Mucosa of gallbladder (tissue), 1 donor: ENCODE measurements around the gene LRRC8C. TPM values are rescaled to one million over a fixed set of nuclear protein-coding genes. Genes with fewer than 3 reads are reported as not detected.
"Not testable (repeated sequence)": the region's sequence is repeated elsewhere in the genome, so short reads cannot be mapped to it uniquely, and the experiment has no call there.

Experiments
- DNase-seq: peaks from one replicate; pipeline ENCODE4 v3.0.0-alpha.2; 2020; ENCODE audit warnings: low spot score
- total RNA-seq: library from RNA; stranded (reverse); gene quantifications from one replicate; pipeline ENCODE4 v1.2.1, GENCODE V29; 2021
- donor health status: DM: no; HTN: no; CAD: no.

Gene LRRC8C
- total RNA-seq: 6.0 TPM

DNA sequence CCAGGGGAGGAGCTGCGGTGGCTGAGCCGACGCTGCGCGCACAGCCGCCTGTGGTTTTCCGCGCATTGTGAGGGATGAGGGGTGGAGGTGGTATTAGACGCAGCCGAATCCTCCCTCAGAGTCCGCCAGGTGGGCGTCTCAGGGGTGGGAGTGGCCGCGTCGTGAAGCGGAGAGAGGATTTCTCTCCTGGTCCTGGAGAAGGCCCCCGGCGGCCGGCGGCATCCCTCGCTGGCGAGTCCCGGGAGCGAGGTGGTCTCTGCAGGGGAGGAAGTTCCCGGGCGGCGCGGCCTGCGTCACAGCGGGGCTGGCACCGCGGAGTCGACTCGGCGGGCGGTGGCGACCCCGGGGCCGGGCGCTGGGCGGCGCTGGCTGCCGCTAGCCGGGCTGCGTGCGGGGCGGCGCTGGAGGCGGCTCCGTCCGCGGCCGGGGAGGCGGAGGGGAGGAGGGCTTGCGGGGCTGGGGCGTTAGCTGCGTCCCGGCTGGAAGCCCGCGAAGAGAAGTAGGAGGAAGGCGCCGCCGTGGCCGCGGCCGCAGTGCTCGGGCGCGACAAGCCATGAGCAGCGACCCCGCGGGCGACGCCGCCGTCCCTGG, at the start of gene LRRC8C:
LRRC8C (plus strand) TSS at position 464 of the 591 bp plus-strand sequence. CDS start 53,354 bp downstream, outside the sequence.
- peak; percentile 80 for DNase-seq

DNA sequence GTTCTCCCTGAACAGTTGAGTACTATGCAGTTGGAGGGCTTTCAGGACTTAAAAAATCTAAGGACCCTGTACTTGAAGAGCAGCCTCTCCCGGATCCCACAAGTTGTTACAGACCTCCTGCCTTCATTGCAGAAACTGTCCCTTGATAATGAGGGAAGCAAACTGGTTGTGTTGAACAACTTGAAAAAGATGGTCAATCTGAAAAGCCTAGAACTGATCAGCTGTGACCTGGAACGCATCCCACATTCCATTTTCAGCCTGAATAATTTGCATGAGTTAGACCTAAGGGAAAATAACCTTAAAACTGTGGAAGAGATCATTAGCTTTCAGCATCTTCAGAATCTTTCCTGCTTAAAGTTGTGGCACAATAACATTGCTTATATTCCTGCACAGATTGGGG, 48.7 kb upstream of the LRRC8C start:
- DNase-seq: no peak

DNA sequence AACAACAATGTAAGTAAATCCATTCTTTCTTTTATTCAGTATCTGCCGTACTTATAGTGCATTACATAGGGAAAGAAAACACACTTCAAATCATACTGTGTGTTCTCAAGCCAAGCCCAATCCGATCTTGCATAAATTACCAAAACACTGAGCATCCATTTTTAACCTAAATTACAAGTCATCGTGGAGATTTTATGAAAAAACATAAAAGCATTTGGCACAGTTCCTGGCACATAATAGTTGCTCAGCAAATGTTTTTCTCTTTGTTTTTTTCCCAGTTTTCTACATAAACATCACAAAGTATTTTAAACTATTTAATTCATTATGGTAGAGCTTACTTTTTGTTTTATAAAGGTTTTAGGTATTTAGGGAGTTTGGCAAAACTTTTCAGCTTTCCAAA, 48.1 kb upstream of the LRRC8C start:
- DNase-seq: no peak

DNA sequence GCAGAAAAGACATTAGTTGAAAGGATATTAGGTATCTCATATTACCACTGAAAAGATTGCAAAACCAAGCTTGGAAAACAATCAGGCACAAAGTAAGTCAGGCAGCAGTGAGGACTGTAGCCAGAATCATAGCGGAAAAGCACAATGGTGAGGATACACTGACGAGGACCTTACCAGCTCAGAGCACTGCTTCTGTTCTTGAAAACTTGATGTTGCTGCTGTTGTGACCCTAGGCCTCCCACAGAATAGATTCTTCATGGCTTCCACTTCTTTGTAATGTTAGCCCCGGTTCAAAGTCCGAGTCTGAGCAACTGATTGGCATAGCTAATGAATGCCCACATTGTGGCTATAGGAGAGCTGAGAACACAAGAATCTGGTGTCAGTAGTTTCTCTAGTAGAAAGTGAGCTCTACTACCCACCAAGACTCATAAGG, 45.2 kb upstream of the LRRC8C start:
- peak; percentile 37 for DNase-seq

DNA sequence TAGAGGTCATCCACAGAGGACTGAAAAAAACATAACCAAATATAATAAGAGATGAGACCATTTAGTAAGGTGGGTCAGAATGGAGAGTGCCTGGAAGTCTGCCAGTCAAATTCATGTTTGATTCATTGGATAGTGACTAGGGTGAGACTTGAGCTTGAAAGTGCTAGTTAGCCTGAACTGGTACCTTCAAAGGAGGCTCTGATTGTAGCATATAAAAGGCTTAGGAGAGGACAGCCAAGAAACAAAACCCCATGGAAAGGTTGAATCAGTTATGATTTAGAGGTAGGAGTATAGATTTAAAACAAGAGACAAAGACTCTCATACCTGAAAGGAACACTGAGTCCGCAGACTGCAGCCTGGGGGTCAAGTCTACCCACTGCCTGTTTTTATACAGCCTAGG, 44.4 kb upstream of the LRRC8C start:
- no peak for DNase-seq

DNA sequence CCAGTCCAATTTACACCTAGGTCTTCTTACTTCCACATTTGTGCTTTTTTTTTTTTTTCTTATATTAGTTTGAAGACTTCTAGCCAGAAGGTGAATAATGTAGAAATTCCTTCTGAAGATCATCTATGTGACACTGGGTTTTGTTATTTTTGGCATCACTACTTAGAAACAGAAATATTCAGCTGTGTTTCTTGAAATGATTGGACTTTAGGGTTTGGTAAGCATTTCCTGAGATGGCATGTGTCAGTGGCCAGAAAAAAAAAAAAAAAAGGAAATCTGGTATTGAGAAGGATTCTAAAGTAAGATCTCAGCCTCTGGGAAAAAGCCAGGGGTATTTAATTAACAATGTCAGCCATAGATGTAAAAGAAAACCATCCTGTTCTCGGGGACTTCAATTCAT, 43.4 kb upstream of the LRRC8C start:
- DNase-seq: no peak

DNA sequence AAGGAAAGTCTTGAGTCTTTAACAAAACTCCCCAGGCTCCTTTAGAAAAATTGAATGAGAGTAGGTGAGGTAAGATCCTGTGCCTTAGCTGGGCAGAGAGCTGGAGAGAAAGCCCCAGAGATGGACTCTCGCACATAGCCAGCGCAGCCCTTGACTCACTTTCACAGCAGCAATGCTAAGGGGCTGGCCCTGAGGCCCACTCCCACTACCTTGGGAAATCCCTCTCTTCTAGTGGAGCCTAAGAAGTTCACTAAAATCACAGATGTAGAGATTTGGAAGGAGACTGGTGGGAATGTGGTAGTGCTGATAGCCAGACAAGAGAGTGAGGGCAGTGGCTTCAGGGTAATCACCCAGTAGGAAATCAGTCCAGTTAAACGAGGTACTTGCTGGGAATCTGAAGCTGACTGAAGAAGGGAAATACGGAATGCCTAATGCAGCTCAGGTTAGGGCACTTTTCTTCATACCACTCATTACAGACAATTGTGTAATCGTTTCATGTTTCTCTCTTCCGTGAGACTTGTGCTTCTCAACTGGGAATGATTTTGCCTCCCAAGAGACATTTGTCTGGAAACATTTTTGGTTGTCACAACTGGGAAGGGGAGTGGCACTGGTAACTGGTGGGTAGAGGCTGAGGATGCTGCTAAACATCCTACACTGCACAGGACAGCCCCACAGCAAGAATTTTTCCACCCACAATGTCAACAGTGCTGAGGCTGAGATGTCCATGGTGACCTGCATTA, 42.4 kb upstream of the LRRC8C start:
- no peak for DNase-seq

DNA sequence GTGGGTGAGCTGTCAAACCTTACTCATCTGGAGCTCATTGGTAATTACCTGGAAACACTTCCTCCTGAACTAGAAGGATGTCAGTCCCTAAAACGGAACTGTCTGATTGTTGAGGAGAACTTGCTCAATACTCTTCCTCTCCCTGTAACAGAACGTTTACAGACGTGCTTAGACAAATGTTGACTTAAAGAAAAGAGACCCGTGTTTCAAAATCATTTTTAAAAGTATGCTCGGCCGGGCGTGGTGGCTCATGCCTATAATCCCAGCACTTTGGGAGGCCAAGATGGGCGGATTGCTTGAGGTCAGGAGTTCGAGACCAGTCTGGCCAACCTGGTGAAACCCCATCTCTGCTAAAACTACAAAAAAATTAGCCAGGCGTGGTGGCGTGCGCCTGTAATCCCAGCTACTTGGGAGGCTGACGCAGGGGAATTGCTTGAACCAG, 40.0 kb upstream of the LRRC8C start:
- not testable (repeated sequence) for DNase-seq

DNA sequence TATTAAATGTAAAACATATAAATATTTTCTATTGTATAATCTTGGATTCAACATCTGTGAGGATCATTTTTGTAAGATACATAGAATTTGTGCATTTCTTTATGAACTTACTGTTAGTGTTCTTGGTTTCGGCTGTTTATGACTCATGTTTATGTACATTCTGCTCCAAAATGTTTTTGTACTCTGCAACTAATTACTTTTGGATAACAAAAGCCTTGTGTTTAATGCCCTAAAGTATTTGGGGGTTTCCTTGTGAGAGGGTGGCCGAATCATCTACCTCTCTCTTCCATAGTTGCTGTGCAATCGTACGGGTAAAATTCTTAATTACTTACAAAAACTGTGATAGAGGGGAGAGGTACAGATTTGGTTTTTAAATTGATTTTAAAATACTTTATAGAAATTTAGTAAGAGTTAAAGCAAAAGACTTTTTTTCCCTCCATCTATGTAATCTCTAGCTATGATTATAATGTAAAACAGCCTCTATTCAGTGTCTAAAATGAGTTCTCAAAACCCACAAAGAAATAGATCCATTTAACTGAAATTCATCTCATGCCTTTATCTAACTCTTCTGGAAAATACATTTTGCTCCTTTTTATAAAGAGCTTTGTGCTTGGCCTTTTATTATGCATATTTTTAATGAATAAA, 38.7 kb upstream of the LRRC8C start:
- no peak for DNase-seq

DNA sequence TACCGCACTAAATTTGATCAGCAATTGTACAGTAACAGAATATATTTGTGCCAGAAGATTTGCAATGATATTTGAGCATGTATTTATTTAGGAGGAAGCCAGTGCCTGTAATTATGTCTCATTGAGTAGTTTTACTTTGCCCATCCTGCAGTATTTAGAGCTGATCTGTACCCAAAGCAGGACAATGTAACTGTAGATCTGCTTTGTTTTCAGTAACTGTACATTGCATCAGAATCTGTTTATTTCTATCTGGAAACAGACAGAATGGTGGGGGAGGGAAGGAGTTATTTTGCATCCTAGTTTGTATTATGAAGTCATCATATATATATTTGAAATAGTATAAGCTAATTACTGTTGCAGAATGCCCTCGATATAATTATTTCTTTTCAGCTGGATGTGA, 36.2 kb upstream of the LRRC8C start:
- no peak for DNase-seq

DNA sequence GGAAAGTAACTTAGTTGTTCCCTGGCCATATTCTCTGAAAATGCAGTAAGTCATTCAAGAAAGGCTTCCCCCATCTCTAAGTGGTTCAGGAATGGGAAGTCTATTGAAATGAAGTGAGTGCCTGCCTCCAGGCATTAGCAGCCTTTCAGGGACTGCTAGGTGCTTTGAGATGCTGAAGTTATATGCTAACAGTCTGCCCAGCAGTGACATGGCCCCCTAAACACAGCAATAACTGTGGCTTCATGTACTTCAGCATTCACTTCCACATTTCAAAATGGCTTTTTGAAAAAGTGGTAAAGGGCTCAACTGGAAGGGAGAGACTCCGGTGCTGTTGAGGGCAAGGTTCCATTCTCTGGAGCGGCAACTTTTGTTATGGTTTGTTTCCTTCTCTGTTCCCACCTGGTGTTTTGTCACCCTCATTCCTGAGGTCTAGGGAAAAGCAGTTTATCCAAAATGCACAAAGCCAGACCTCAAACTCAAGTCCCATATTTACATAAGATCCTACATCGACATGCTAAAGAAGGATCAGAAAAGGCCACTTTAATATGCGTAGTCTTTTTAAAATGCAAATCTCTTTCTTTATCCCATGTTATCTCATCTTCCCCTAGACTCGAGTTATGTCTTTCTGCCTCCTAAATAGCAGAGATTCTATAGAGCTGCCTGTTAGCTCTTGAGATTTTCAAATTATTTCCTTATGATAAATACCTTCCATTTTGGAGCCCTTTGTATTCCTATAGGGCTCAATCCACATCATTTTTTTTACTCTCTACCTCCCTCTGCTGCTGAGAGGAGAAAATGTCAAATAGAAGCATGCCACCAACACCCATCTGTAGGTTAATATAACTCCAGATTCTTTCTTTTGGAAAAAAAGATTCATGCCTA, 34.2 kb upstream of the LRRC8C start:
- DNase-seq: no peak

DNA sequence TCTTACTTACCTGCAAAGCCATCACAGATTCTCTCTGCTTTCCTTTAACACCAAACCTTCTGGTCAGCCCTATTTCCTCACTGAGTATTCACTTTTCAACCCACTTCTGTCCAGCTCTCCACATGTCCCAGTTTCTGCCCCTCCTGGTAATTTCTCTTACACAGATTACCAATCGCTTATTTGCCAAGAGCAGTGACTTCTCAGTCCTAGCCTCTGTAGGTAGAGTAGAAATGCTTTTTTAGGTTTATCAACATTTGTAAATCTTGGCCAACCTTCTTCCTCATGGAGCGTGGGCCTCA, 33.6 kb upstream of the LRRC8C start:
- no peak for DNase-seq

DNA sequence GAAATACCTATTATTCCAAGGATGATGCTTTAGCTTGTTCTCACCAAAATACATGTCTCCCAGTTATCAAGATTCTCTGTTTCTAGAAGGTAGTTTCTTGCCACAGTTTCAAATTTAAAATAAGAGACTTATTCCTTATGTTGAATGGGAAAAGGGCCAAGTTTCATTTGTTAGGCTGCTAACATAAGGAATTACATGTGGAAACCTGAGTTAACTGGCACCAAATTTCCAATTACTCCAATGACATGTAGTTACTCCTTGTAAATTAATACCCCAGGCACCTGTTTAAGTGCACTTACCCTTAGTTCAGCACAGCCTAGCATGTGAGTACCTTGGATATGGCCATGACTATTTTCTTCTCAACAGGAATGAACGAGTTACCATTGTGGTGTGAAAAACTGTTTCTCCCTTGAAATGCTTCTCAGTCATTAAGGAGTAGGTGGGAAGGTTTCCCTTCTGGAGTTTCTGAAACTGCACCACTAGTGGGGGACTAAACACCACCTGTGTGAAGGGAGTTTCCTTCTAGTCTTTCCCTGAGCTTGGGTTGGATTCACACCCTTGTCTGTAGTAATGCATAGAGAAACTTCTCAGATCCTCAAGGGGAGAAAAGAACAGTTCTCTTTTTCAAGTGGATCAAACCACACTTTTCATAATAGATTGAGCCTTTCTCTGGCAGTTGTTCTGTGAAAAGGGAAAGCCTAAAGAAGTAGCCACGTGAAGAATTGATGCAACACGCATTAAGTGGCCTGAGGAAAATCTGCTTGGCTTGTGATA, 32.3 kb upstream of the LRRC8C start:
- DNase-seq: no peak

DNA sequence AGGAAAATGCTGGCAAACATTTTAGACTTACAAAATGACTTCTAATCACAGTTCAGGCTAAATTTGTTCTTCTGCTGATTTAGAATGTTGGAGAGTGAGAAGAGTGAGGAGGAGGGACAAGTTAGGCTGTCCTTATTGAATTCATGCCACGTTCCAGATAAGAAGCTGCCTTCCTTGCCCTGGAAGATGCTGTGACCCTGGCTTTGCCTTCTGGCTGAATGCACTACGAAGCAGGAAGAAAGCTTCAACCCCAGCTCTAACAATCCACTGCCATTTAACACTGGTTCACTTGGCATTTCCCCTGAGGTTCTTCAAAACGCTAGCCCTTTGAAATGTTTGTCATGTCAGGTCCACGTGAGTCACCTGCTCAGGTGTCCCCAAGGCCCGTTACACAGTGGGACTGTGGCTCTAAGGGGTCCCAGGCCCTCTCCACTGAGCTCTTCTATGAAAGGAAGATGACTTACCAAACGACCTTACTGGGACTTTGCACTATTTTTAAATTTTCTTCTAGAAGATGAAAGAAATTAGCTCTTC, 30.0 kb upstream of the LRRC8C start:
- no peak for DNase-seq

DNA sequence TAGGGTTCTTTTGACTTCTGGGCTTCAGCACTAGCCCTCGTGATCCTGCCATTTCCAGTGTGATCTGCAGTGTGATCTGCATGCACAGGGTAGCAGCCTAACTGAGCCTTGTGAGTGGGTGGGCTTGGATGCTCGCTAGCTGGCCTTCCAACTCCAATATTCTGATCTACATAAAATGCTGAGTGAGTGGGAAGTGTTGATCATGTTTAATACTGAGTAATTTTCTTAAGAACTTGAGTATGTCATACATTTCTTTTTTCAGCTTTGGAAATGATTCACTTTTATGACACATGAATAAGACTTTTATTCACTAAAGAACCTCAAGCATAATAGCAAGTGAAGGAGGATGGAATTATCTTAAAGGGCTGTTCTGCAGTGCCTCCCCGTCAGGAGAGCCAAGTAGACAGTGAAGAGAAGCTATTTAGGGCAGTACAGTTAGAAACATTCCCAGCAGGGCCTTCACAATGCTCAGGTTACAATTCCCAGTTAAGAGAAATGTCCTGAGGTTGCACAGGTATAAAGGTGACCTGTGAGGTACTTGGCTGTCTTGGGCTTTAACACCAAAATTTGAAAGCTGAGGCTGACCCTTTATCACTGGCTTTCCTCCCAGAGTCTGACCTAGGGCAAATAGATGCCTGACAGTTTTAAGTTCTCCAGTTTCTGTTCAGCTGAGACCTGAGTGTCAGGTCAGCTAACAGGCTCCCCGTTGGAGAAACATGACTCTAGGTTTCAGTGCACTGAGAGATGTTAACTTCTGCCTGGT, 29.1 kb upstream of the LRRC8C start:
- DNase-seq: no peak

DNA sequence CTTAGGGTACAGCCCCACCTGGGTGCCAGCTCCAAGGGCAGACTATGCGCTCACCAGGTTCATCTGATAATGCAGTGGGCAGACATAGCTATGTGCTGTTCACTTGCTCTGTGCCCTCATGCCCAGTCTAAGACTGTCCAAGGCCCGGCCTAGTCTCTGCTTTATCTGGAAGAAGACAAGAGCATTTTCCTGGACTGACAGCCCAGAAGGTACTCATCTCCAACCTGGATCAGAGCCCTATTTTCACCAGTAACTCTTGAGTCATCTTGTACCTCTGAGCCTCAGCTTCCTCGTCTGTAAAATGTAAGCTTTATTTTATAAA, 28.5 kb upstream of the LRRC8C start:
- DNase-seq: no peak

DNA sequence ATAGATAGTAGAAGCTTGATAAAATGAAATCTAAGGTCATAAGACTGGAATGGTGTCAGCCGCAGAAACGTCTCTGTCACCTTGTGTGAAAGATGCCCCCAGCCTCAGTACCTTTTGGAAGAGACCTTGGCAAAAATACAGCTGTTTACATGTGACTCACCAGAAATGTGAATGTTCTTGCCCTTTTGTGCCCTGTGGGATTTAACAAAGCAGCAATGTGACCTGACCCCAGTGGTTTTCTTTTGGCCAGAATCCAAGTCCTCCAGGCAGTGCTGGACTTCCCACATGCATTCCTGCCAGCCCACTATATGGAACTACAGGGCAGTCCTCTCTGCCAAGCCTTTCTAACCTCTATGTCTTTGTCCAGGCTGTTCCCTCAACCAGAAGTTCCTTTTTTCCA, 27.2 kb upstream of the LRRC8C start:
- DNase-seq: no peak

DNA sequence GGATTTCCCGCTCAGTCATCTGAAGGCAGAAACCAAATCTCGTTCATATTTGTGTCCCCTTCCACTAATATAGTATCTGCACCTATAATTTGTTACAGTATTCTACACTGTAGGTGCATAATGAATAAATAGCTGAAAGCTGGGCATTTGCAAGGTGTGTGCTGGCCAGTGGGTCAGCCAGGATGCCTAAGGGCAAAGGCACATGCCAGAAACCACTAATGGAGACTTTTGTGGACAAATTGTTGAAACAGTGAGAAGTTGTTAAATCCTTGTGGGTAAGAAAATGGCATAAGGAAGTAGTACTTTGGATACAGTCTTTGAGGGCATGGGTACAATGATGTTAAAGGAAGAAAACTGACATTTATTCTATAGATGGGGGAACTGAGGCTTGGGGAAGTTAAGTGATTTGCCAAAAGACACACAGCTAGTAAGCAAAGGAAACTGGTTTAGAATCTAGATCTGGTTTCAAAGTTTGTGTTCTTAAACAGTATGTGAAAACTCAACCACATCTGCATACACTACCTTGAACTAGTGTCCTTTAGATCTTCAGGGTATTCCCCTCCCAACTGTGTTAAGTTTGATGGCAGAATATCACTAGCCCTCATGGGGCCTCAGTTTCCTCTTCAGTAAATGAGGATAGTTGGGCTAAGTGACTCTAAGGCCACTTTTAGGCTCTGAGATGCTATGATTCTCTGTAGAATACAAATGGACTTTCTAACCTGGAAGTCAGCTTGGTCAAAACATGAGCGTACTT, 26.5 kb upstream of the LRRC8C start:
- no peak for DNase-seq

DNA sequence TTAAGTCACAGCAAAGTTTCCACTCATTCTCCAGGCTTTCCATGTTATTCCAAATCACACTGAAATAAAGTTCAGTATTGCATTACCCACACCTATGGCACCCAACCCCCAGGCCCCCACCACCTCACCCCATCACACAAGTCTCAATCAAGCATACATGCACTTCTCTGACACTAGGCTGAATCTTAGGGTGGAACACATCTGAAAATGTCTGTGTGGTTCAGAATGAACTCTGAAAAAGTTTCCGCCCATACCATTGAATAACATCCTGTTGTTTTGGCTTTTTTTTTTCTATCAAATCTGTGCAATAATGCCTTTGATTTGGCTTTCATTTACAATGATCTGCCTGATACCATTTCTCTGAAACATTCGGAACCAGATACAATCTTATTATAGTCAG, 25.8 kb upstream of the LRRC8C start:
- no peak for DNase-seq
